MM.1S (cell line): ENCODE data around the gene NOS3.

Experiments used
- DNase-seq: peaks from one replicate; pipeline ENCODE4 v3.0.0-alpha.2; 2015
- H2AFZ ChIP-seq: fragments of 300-600 bp; sonication (generic); 2 replicates; pipeline ENCODE4 v1.6.0; 2016; ENCODE audit warnings: antibody characterized with exemption, low read length
- H3F3A ChIP-seq: fragments of 300-600 bp; sonication (generic); 2 replicates; pipeline ENCODE4 v1.6.1; 2016; ENCODE audit warnings: mild to moderate bottlenecking, antibody characterized with exemption, low read length, moderate library complexity, mixed read lengths; ENCODE audit not compliant: insufficient read depth
- H3K27ac ChIP-seq: fragments of 300-600 bp; sonication (generic); 2 replicates; pipeline ENCODE4 v1.5.1; 2016; ENCODE audit warnings: mild to moderate bottlenecking, low read length
- H3K27me3 ChIP-seq: fragments of 300-600 bp; sonication (generic); replicated peaks from 2 replicates; pipeline ENCODE4 v1.6.0; 2016; ENCODE audit warnings: low read length; ENCODE audit not compliant: insufficient read depth
- H3K36me3 ChIP-seq: fragments of 300-600 bp; sonication (generic); replicated peaks from 2 replicates; pipeline ENCODE4 v1.6.1; 2016; ENCODE audit warnings: mild to moderate bottlenecking, low read length, mixed read lengths; ENCODE audit not compliant: insufficient read depth
- H3K4me1 ChIP-seq: fragments of 300-600 bp; sonication (generic); 2 replicates; pipeline ENCODE4 v1.6.1; 2016; ENCODE audit warnings: low read length, mixed read lengths
- H3K4me2 ChIP-seq: fragments of 300-600 bp; sonication (generic); 2 replicates; pipeline ENCODE4 v1.6.0; 2016; ENCODE audit warnings: low read depth, low read length
- H3K4me3 ChIP-seq: fragments of 300-600 bp; sonication (generic); 2 replicates; pipeline ENCODE4 v1.5.1; 2016; ENCODE audit warnings: low read length, mixed read lengths
- H3K79me2 ChIP-seq: fragments of 300-600 bp; sonication (generic); 2 replicates; pipeline ENCODE4 v1.6.1; 2016; ENCODE audit warnings: mixed run types, low read length, mixed read lengths
- H3K9ac ChIP-seq: fragments of 300-600 bp; sonication (generic); 2 replicates; pipeline ENCODE4 v1.6.1; 2016; ENCODE audit warnings: low read length, mixed read lengths
- H3K9me2 ChIP-seq: fragments of 300-600 bp; sonication (generic); replicated peaks from 2 replicates; pipeline ENCODE4 v1.6.1; 2016; ENCODE audit warnings: mild to moderate bottlenecking, low read length, mixed read lengths; ENCODE audit not compliant: insufficient read depth
- H3K9me3 ChIP-seq: fragments of 300-600 bp; sonication (generic); replicated peaks from 2 replicates; pipeline ENCODE4 v1.6.1; 2016; ENCODE audit warnings: mild to moderate bottlenecking, low read length, mixed read lengths; ENCODE audit not compliant: insufficient read depth
- H4K20me1 ChIP-seq: fragments of 300-600 bp; sonication (generic); 2 replicates; pipeline ENCODE4 v1.6.1; 2016; ENCODE audit warnings: mild to moderate bottlenecking, low read length, moderate library complexity, mixed read lengths; ENCODE audit not compliant: insufficient read depth
- CTCF ChIP-seq: fragments of 300-600 bp; sonication (generic); IDR thresholded peaks from 2 replicates; pipeline ENCODE4 v1.5.1; 2016; ENCODE audit warnings: antibody characterized with exemption, low read length, mixed read lengths
- EZH2 ChIP-seq: fragments of 300-600 bp; sonication (generic); optimal IDR thresholded peaks from 2 replicates; pipeline ENCODE3; 2017; ENCODE audit warnings: low read depth, mild to moderate bottlenecking, antibody characterized with exemption, low read length, mixed read lengths
- EZH2phosphoT487 ChIP-seq: fragments of 300-600 bp; sonication (generic); IDR thresholded peaks from 2 replicates; pipeline ENCODE4 v1.6.1; 2018; ENCODE audit warnings: antibody characterized with exemption, low read length

Gene NOS3

GRCh38 chr7:150953061-150953997, 37.5 kb upstream of the NOS3 start:
- DNase-seq: no peak
- no peaks in the 10 kb centered on the region for H3F3A ChIP-seq
- H3K4me1 ChIP-seq: no peaks in the 10 kb centered on the region
- no peak overlapping the region for H3K27ac ChIP-seq
- no peaks in the 10 kb centered on the region for H3K79me2 ChIP-seq
- H3K4me2 ChIP-seq: no peak overlapping the region
- no peaks in the 10 kb centered on the region for H3K36me3 ChIP-seq
- H3K27me3 ChIP-seq: no peaks in the 10 kb centered on the region
- H2AFZ ChIP-seq: no peak overlapping the region
- no peak overlapping the region for H3K4me3 ChIP-seq
- TF ChIP-seq EZH2phosphoT487: no peak
- no peak for TF ChIP-seq EZH2
- TF ChIP-seq CTCF: no peak
- no peaks in the 10 kb centered on the region for H3K9me2 ChIP-seq
- H4K20me1 ChIP-seq: no peaks in the 10 kb centered on the region
- no peak overlapping the region for H3K9ac ChIP-seq
- H3K9me3 ChIP-seq: no peaks in the 10 kb centered on the region

- Histone ChIP-seq H3K27ac (no peak overlapping the region), H3K9ac (no peak overlapping the region), H3K79me2 (no peaks in the 10 kb centered on the region), H3K27me3 (no peaks in the 10 kb centered on the region), H3F3A (no peaks in the 10 kb centered on the region), H3K9me3 (no peaks in the 10 kb centered on the region), H3K9me2 (no peaks in the 10 kb centered on the region), H4K20me1 (no peaks in the 10 kb centered on the region), H3K4me1 (no peaks in the 10 kb centered on the region), H3K36me3 (no peaks in the 10 kb centered on the region), H3K4me2 (no peak overlapping the region), H3K4me3 (no peak overlapping the region), H2AFZ (no peak overlapping the region)
- DNase-seq: no peak
- TF ChIP-seq CTCF: no peak
- no peak for TF ChIP-seq EZH2phosphoT487
- no peak for TF ChIP-seq EZH2
These were observed 36.4 kb upstream of the NOS3 start for GRCh38 chr7:150954201-150954985.

- no peaks in the 10 kb centered on the region for H3F3A ChIP-seq
- H3K27me3 ChIP-seq: no peaks in the 10 kb centered on the region
- H3K4me3 ChIP-seq: no peak overlapping the region
- H3K9ac ChIP-seq: no peak overlapping the region
- no peak overlapping the region for H3K27ac ChIP-seq
- no peaks in the 10 kb centered on the region for H4K20me1 ChIP-seq
- no peak overlapping the region for H2AFZ ChIP-seq
- TF ChIP-seq CTCF (no peak), EZH2 (no peak), EZH2phosphoT487 (no peak)
- no peaks in the 10 kb centered on the region for H3K79me2 ChIP-seq
- H3K4me2 ChIP-seq: no peak overlapping the region
- no peaks in the 10 kb centered on the region for H3K4me1 ChIP-seq
- no peak for DNase-seq
- no peaks in the 10 kb centered on the region for H3K9me3 ChIP-seq
- no peaks in the 10 kb centered on the region for H3K36me3 ChIP-seq
- no peaks in the 10 kb centered on the region for H3K9me2 ChIP-seq
These were observed 35.8 kb upstream of the NOS3 start for GRCh38 chr7:150954986-150955518.
